HG03139 (cell line): ENCODE measurements around the gene SLC16A10.
"Not testable (repeated sequence)": the region's sequence is repeated elsewhere in the genome, so short reads cannot be mapped to it uniquely, and the experiment has no call there.

ENCODE experiments used
- ATAC-seq: cut with Tn5 transposase; IDR thresholded peaks from one replicate; pipeline ENCODE4 v1.9.1; 2021; ENCODE audit not compliant: unreplicated experiment

The SLC16A10 gene, protein sequence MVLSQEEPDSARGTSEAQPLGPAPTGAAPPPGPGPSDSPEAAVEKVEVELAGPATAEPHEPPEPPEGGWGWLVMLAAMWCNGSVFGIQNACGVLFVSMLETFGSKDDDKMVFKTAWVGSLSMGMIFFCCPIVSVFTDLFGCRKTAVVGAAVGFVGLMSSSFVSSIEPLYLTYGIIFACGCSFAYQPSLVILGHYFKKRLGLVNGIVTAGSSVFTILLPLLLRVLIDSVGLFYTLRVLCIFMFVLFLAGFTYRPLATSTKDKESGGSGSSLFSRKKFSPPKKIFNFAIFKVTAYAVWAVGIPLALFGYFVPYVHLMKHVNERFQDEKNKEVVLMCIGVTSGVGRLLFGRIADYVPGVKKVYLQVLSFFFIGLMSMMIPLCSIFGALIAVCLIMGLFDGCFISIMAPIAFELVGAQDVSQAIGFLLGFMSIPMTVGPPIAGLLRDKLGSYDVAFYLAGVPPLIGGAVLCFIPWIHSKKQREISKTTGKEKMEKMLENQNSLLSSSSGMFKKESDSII

DNA sequence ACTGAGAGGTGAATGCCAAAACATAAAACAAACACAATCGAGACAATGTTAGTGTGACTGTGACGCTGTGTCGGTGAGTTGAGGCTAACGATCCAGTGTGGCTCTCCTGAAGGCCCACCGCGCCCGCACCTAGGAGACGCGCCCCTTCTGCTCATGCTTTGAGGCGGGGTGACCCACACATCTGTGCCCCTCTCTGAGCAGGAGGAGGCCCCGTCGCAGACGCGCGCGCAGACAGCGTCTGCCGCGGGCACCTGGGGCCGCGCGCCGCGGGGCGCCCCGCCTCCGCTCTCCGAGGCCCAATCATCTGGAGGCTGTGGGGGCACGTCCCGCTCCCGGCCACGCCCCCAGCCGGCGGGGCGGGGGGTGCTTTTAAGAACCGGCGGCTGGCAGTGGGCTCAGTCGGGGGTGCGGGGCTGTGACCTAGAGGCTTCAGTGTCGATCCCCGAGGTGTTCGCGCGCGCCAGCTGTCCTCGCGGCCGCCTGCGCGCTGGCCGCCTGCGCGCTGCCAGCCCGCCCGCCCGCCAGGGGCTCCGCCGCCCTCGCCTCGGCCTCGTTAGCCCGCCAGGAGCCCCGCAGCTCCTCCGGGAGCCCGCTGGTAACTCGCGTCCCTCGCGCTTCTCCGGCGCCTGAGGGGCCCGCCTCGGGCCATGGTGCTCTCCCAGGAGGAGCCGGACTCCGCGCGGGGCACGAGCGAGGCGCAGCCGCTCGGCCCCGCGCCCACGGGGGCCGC lies at the start of gene SLC16A10:
TSS of gene SLC16A10 (plus strand) at position 398 of the 730 bp plus-strand sequence. CDS start at position 648, 250 bp downstream.
- ATAC-seq: peak; percentile 86

DNA sequence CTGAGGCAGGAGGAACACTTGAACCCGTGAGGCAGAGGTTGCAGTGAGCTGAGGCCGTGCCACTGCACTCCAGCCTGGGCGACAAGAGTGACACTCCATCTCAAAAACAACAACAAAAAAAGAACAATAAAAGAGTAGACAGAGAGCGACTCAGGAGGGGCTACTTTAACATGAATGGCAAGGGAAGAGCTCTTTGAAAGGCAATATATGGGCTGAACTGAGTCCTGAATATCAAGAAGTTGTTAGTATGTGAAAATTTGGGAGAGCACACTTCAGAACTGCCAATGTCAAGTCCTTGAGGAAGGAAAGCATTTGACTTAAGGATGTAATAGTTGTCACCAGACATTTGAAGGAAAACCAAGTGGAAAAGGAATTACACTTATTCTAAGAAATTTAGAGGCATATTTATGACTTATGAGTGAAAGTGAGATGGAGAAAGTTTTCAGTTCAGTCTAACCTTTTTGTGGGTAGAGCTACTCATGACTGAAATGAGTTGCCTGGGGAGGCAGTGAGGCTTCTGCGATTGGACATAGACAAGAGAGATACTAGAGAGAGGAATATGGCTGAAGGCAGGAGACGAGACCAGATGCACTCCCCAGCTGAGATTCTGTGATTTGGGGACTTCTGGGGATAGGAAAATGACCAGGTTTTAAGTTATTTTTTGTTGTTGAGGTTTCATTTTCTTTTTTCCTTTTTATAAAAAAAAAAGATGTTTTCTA lies 48.6 kb upstream of the SLC16A10 start:
- ATAC-seq: no peak

DNA sequence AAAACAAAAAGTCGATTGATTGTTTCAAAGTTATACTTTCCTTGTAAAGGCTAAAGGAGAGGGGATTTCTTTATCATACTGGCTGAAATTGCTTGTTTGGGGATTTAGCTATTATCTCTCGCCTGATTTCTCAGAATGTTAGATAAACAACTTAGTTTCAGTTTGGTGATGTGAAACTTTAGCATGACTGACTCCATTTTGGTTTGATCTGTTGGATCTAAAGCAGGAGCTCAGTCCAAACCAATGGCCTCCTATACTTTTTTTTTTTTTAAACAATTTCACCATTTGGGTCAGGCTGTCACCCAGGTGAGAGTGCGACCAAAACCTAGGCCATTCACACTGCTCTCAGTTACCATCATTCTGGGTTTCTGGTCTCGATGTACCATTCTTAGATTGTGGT lies 45.4 kb upstream of the SLC16A10 start:
- ATAC-seq: no peak

DNA sequence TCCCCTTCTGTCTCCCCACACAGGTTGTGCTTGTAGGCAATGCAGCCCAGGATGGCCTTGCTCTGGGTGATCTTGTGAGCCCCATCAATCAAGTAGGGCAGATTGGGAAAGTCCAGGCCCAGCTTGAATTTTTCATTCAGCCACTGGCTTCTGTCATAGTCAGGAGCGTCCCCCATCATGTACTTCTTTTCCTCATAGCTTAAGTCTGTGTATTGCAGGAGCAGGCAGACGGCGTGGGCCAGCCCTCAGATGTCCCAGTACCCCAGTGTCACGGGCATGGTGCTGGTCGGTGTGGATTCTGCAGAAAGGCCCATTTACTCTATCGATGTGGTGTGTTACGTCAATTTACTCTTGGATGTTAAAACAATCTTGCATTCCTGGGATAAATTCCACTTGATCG lies 40.1 kb upstream of the SLC16A10 start:
- no peak for ATAC-seq

DNA sequence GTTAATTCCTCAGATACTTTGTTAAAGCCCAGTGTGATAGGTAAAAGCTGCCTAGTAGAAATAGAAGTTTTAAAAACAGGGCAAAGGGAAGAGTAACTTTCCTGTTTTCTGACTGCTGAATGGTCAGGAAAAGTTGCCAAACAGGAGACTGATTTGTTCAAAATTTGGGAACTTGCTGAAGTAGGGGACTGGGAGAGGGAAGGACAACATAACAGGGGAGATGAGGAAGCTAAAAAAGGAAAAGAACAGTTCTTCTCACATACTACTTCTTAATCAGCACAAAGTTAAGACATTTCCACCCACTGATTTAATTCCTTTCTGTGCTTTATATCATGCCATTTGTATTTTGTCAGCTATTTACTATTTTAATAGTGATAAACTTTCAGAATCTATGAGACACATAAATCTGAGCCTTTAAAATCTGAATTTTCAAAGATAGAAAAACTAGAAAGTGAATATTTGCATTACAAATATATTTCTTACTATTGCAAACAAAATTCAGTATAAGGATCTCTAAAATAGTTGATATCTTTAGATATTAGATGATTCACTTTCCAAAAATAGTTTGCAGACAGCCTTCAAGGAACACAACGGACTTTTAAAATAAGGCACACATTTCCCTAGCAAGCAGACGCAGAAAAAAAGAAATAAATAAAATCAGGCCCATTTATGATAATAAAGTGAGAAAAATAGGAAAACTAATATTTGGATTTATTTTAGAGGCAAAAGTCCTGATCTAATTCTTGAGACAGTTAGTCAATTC lies 36.9 kb upstream of the SLC16A10 start:
- ATAC-seq: no peak

DNA sequence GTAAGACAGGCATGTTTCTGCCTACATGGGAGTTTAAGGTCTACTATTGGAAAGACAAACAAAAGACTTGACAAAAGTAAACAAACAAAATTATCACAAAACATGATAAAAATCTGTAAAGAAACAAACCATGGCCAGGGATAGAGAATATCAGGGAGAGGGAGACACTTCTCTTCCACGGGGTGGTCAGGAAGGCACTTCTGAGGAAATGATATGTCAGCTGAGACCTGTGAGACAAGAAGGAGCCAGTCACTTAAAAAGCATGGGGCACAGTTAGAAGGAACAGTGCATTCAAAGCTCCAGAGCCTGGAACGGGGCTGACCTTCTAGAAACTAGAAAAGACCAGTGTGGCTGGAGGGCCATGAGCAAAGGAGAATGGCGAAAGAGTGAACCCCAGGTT lies 35.1 kb upstream of the SLC16A10 start:
- ATAC-seq: no peak

DNA sequence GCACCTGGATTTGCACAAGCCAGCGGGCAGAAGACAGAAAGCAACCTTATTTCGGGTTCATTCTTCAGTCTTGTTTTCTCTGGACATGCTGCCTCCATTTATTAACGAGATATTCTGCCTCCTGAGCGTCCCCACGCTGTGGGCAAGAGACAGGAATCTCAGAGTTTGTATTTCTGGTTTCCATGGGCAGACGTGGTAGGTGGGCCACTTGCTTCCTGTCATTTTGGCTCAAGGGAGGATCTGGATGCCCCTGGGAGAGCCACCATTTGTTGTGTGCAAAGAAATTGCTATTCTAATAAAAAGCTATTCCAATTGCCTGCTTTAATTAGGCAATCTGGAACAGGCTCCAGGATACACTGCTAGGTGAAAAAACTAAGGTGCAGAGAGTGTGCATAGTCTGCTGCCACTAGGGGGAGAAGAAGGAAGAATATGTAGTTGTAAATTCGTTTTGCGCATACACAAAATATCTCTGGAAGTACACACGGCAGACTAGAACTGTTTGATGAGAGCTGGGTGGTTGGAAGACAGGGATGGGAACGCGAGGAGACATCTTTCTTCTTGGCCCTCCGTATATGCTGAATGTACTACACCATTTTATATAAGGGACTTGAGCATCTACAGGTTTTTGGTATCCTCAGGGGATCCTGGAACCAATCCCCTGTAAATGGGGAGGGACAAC lies 30.1 kb upstream of the SLC16A10 start:
- no peak for ATAC-seq

DNA sequence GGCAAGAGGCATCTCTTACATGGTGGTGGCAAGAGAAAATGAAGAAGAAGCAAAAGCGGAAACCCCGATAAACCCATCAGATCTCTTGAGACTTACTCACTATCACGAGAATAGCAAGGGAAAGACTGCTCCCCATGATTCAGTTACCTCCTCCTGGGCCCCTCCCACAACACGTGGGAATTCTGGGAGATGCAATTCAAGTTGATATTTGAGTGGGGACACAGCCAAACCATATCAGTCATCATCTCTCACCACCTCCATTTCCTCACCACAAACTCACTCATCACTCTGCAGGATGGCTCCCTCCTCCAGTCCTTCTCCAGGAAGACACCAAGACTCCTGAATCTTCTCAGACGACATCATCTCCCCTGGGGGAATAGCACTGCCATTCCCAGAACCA lies 25.8 kb upstream of the SLC16A10 start:
- no peak for ATAC-seq

DNA sequence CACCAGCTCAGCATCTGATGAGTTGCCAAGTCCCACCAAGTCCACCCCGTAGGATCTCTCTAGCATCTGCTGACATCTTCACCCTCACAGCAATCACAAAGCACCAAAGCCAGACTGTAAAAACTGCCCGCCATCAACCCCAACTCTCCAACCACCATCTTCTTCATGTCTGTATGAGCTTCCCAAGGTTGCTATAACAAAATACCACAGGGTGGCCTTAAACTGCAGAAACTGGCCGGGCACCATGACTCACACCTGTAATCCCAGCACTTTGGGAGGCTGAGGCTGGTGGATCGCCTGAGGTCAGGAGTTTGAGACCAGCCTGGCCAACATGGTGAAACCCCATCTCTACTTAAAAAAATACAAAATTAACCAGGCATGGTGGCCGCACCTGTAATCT lies 25.3 kb upstream of the SLC16A10 start:
- not testable (repeated sequence) for ATAC-seq

DNA sequence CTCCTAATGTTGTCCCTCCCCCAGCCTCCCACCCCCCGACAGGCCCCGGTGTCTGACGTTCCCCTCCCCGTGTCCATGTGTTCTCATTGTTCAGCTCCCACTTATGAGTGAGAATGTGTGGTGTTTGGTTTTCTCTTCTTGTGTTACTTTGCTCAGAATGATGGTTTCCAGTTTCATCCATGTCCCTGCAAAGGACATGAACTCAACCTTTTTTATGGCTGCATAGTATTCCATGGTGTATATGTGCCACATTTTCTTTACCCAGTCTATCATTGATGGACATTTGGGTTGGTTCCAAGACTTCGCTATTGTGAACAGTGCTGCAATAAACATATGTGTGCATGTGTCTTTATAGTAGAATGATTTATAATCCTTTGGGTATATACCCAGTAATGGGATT lies 24.4 kb upstream of the SLC16A10 start:
- not testable (repeated sequence) for ATAC-seq

DNA sequence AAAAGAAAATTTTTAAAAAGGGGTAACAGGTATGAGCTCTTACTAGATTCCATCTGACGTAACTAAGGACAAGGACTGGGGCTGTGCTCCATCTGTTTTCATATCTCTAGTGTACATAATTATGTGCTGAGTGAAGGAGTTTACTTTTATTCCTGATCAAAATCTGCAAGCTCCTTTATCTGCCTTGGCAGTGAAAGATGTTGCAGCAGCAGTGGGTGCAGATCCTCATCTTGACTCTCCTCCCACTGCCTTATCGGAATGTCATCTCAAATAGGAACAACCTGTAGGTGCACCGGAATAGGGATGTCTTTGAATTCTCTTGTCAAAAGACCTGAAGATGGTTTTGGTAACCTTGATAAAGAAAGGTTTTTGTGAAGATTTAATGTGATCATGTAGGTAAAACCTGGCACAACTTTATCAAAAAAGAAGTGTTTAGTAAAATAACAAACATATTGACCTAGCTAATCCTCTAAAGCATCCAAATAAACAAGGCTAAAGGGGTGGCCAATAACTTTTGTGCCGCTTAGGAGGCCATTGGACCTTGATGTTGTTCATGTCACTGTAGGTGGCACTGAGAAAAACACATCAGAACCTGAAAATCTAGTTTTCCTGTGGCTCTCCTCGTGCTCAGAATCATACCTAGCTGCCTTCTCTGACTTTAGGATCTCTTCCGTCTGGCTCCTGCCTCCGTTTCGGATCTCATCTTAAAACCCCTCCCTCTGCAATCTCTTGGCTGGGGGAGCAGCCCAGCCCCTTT lies 19.0 kb upstream of the SLC16A10 start:
- ATAC-seq: no peak

DNA sequence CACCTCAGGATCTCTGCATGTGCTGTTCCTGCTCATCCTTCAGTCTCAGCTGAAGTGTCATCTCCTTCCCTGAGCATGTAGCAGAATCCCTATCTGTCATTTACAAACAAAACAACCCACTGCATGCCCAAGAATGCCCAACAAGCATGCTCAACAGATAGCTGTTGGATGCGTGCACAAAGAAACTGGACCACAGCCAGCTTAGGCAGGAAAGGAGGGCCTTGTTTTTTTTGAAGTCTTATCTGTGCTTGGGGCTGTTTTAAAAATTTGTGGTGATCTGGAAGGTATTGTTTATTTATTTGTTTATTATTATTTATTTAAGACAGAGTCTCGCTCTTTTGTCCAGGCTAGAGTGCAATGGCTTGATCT lies 18.5 kb upstream of the SLC16A10 start:
- ATAC-seq: no peak

DNA sequence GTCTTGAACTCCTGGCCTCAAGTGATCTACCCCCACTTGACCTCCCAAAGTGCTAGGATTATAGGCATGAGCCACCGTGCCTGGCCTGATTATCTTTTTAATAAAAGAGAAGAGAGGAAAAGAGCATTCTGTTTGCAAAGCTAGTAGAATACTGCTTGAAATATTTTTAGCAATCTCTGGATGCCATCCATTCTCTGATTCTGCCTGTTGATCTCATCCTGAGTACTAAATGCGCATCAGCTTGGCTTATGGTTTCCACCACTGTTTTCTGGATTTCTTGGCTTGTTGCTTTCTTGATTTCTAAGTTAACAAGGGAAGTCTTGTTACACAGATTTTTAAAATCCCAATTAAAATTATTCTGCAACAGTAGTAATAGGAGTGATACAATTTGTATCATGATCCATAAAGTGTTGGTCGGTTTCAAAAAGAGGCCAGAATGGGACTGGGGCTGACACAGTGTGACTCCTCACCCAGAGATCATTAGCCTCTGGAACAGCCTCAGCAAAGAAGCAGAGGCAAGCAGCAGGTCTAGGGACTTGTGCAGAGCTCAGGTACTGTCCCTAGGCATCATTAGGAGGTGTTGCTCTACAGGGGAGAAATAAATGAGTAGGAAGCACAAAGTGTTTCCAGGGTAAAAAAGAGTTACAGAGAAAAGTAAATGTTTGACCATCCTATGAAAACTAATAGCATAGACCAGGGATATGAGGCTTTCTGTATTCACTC lies 17.8 kb upstream of the SLC16A10 start:
- no peak for ATAC-seq

DNA sequence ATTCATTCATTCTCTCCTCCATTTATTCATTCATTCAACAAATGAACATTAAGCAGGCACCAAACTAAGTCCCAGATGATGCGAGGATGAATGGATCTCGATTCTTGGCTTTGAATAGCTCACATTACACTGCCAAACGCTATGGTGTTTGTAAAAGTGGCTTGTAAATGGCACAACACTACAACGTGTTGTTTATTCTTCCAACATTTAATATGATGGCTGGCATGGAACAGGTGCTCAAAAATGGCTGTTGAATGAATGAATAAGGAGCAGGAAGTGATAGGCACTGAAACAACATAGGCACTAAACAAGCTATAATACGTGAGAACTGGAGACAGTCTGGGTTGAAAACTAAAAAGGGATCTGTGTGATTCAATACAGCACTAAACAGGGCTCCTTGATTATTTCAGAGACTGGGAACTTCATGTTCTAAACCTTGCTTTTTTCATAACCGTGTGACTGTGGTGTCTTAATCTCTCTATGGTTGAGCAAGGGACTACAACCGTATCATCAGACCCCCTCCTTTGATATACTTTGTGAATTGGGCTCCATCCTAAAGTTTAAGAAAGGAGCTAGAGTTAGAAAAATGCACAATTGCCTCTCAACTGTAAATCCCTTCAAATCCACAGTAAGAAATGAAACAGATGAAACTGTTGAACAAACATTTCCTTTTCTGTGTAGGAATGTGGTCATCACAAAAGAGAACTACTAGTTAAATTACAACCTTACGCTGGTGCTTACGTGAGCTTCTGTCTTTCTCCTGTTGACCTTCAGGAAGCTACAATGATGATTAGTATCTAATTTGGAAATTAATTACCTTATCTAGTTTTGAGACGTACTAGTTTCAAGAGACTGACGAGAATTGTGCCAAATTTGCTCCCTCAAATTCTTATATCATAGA lies 16.9 kb upstream of the SLC16A10 start:
- no peak for ATAC-seq

DNA sequence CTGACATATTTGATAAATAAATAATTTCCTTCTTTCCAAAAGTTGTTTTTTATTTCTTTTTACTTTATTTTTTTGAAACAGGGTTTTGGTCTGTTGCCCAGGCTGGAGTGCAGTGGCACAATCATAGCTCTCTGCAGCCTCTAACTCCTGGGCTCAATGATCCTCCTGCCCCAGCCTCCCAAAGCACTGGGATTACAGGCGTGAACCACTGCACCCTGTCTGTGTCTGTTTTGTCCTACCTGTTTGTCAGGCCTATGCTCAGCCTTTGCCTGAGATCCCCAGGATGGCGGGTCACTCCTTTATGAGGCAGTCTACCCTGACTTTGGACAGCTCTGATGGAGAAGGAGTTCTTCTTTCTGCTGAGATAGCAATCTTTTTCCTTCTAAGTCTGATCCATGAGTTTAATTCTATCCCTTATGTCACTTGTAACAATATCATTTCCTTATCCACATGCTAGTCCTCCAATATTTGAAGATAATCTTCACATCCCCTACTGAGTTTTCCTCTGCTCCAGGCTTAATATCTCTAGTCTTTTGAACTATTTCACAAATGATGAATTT lies 14.4 kb upstream of the SLC16A10 start:
- no peak for ATAC-seq

DNA sequence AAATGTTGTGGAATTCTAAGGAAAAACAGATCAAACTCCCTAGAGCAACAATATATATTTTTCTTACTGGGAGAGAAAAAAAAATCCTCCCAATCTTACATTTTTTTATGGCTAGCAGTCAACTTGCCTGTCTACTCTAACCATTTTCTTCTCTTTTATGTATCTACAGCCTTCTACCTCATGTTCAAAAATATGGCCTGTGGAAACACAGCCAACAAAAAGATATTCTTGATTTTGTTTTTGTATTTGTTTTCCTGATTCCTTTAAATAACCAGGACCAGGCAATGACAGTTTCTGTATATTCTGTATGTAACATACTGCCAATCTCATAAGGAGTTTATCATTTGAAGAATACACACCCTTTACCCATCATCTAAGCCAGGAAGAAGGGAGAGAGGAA lies 13.0 kb upstream of the SLC16A10 start:
- no peak for ATAC-seq

DNA sequence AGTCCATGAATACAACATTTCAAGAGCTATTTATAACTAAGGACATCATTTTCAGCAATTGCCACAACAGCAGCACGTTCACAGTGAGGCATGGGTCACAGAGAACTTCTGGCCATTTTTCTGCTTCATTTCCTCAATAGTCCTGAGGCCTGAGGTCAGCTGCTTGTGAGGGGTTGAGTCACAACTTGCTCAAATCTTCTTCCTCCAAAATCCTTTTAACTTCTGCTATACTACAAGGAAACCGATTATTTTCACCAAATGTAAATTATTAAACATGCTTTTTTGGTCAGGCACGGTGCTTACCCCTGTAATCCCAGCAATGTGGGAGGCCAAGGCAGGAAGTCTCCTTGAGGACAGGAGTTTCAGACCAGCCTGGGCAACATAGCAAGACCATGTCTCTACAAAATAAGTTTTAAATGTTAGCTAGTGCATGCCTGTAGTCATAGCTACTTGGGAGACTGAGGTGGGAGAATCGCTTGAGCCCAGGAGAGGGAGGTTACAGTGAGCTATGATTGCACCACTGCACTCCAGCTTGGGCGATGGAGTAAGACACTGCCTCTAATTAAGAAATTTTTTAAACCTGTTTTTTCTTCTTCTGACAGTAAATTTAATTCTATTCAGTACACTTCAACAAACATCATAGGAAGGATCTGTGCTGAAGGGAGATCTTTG lies 11.1 kb upstream of the SLC16A10 start:
- ATAC-seq: no peak
